ENCODE data around the gene NOTCH3. TPM values are rescaled to one million over a fixed set of nuclear protein-coding genes. Genes with fewer than 3 reads are reported as not detected.
A peak's percentile ranks its signal among the peaks of the same experiment; 100 is the strongest.

The NOTCH3 gene
- total and polyA plus RNA-seq, 2 of the 8 experiments (the other 6 are each of a cell fraction or from before 2014, with no cell fraction given), result 37.5 to 107 TPM

GRCh38 chr19:15237759-15238638, 37.2 kb upstream of the NOTCH3 start:
- no peak overlapping the region for H4K5ac ChIP-seq (ENCODE audit: insufficient read length, low read depth, low read length)
- no peak overlapping the region for H2BK20ac ChIP-seq (ENCODE audit: low read length)
- no peaks in the 10 kb centered on the region for H3K79me1 ChIP-seq (ENCODE audit: low read depth, low read length)
- no peaks in the 10 kb centered on the region for H3K27me3 ChIP-seq (replicated peaks in 1 of 4; ENCODE audit: control insufficient read depth in 3 of 4, extremely low read depth in 1 of 4, insufficient read depth in 3 of 4, low read length in 3 of 4)
- no peak overlapping the region for H2BK12ac ChIP-seq (ENCODE audit: low read depth, low read length)
- FAIRE-seq, result no peak
- H2BK15ac ChIP-seq (ENCODE audit: low read length), result no peak overlapping the region
- no peaks in the 10 kb centered on the region for H3K23me2 ChIP-seq (ENCODE audit: low read depth, low read length)
- DNase-seq (ENCODE audit: low read depth in 1 of 2, low spot score in 2 of 2), result no peak
- no peak overlapping the region for H3K4ac ChIP-seq (replicated peaks; ENCODE audit: insufficient read length, low read depth, low read length)
- H2AK5ac ChIP-seq (ENCODE audit: low read depth, low read length), result no peak overlapping the region
- no peak overlapping the region for H3K27ac ChIP-seq (ENCODE audit: low read depth, low read length)
- peaks cover 2 to 26% of the 10 kb centered on the region in 2 experiments for H4K20me1 ChIP-seq (replicated peaks in 1 of 2; ENCODE audit: control insufficient read depth in 1 of 2, insufficient read depth in 2 of 2, low read length in 2 of 2)
- H3K23ac ChIP-seq (ENCODE audit: insufficient read length), result no peak overlapping the region
- 93% methylated on average over 26 of the region's 42 CpGs; no CpG with 5 or more reads in 1 of the 2 experiments for WGBS, 2 experiments (ENCODE audit: extremely low coverage in 1 of 2, insufficient coverage in 1 of 2, insufficient read length in 1 of 2, insufficient replicate concordance in 2 of 2, low coverage in 1 of 2, low lambda C conversion rate in 2 of 2, missing lambda C conversion rate in 1 of 2)
- H3K56ac ChIP-seq (replicated peaks; ENCODE audit: insufficient read length, low read depth, low read length), result no peak overlapping the region
- peaks cover 25 to 47% (median 38%) of the 10 kb centered on the region in 4 experiments for H3K36me3 ChIP-seq (ENCODE audit: control insufficient read depth in 2 of 4, insufficient read depth in 4 of 4, low read length in 3 of 4)
- no peaks in the 10 kb centered on the region for H3K79me2 ChIP-seq (ENCODE audit: control insufficient read depth in 1 of 2, insufficient read depth in 2 of 2, low read length in 2 of 2)
- no peak overlapping the region for H3K9ac ChIP-seq (replicated peaks in 1 of 4; ENCODE audit: extremely low read depth in 1 of 4, low read depth in 3 of 4, low read length in 3 of 4)
- no peak overlapping the region for H2AFZ ChIP-seq (ENCODE audit: low read length)
- H3K18ac ChIP-seq (ENCODE audit: extremely low read depth, low read length), result no peak overlapping the region
- H2BK120ac ChIP-seq (replicated peaks; ENCODE audit: low read depth, low read length), result no peak overlapping the region
- ChIA-PET CTCF (ENCODE audit: partially characterized antibody) (interaction anchor here (0.9 to 8.9 kb wide), 9 partner anchors 10 to 146 kb away, joined by 3 to 81 read pairs (median 3); no protein-coding TSS in a partner anchor), POLR2A (ENCODE audit: partially characterized antibody) (interaction anchor here (0.6 to 3.9 kb wide), 4 partner anchors 12 to 113 kb away, joined by 3 to 21 read pairs (median 3); no protein-coding TSS in a partner anchor)
- H2BK5ac ChIP-seq (ENCODE audit: low read depth, low read length), result no peak overlapping the region
- 0 out of 2 replicates have a peak overlapping the region, but pooled peaks have one; percentile 57 for H4K8ac ChIP-seq (ENCODE audit: extremely low read depth, insufficient read depth, low read length)
- no peak overlapping the region for H3K14ac ChIP-seq (ENCODE audit: insufficient read length)
- no peak overlapping the region for H3K4me3 ChIP-seq (ENCODE audit: extremely low read depth in 1 of 4, insufficient read depth in 2 of 4, low read depth in 3 of 4, low read length in 4 of 4)
- no peak overlapping the region for H4K91ac ChIP-seq (replicated peaks; ENCODE audit: insufficient read length, low read length)
- peaks cover 0 to 2% (median 0%) of the 10 kb centered on the region in 4 experiments; a peak in 1 of 7 replicates for H3K4me1 ChIP-seq (replicated peaks in 1 of 4; ENCODE audit: control insufficient read depth in 3 of 4, insufficient read depth in 4 of 4, low read length in 3 of 4)
- no peak overlapping the region for H3K4me2 ChIP-seq (ENCODE audit: insufficient read depth in 1 of 2, low read depth in 2 of 2, low read length in 2 of 2)
- no peaks in the 10 kb centered on the region for H3K9me3 ChIP-seq (ENCODE audit: insufficient read depth in 2 of 2, low read depth in 1 of 2, low read length in 1 of 2)
- TF ChIP-seq, protein P1, sequence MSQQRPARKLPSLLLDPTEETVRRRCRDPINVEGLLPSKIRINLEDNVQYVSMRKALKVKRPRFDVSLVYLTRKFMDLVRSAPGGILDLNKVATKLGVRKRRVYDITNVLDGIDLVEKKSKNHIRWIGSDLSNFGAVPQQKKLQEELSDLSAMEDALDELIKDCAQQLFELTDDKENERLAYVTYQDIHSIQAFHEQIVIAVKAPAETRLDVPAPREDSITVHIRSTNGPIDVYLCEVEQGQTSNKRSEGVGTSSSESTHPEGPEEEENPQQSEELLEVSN (IDR thresholded peaks at IDR 0.05), result no peak
- no peak for TF ChIP-seq SAP30 (IDR thresholded peaks at IDR 0.05; ENCODE audit: insufficient read depth, insufficient replicate concordance, low read length)
- TF ChIP-seq KDM4A (IDR thresholded peaks at IDR 0.05; ENCODE audit: low read depth, low read length, severe bottlenecking), result no peak
- no peak for TF ChIP-seq RAD21 (IDR thresholded peaks at IDR 0.05 in 1 of 2, conservative IDR thresholded peaks at IDR 0.05 in 1 of 2; ENCODE audit: low read depth in 2 of 2, low read length in 2 of 2)
- no peak for TF ChIP-seq SP2 (IDR thresholded peaks at IDR 0.05; ENCODE audit: low read length)
- no peak for TF ChIP-seq ATF2 (IDR thresholded peaks at IDR 0.05; ENCODE audit: low read length)
- TF ChIP-seq SUZ12 (IDR thresholded peaks at IDR 0.05; ENCODE audit: low read length), result no peak
- TF ChIP-seq CHD1 (IDR thresholded peaks at IDR 0.05; ENCODE audit: low read depth, low read length), result no peak

All from H1 (cell line).